PC-3 (cell line): ENCODE data around the gene UBA1. TPM values are rescaled to one million over a fixed set of nuclear protein-coding genes. Genes with fewer than 3 reads are reported as not detected.

Experiments
- ATAC-seq: fragments of 200-7000 bp; cut with Tn5 transposase; 2 replicates; pipeline ENCODE4 v1.9.1; 2020; ENCODE audit warnings: mild to moderate bottlenecking, moderate library complexity
- BruUV-seq: library from RNA; stranded (reverse); fragments of 400-500 nt; replicated peaks from 2 replicates; lab custom pipeline; 2021; lab: Mats Ljungman, UMichigan
- CTCF ChIA-PET: fragments of 300-600 bp; sonication (Branson Sonifier 250); formaldehyde crosslinking; loops from one replicate; lab custom pipeline; 2022; ENCODE audit warnings: antibody characterized with exemption; lab: Charles Lee
- POLR2A ChIA-PET: fragments of 300-600 bp; sonication (Branson Sonifier 250); formaldehyde crosslinking; loops from one replicate; lab custom pipeline; 2022; ENCODE audit warnings: antibody characterized with exemption; ENCODE audit not compliant: unreplicated experiment; lab: Charles Lee
- DNase-seq: peaks from one replicate; pipeline ENCODE4 v3.0.0-alpha.2; 2015
- H2AFZ ChIP-seq: fragments of 300-600 bp; sonication (generic); 2 replicates; pipeline ENCODE4 v1.6.0; 2016; ENCODE audit warnings: antibody characterized with exemption, low read length
- H3F3A ChIP-seq: fragments of 300-600 bp; sonication (generic); one replicate; pipeline ENCODE4 v1.6.0; 2017; ENCODE audit warnings: antibody characterized with exemption, low read length, control low read depth, mild to moderate bottlenecking; ENCODE audit not compliant: unreplicated experiment
- H3K27ac ChIP-seq: fragments of 300-600 bp; sonication (generic); 2 replicates; pipeline ENCODE4 v1.5.1; 2016; ENCODE audit warnings: mild to moderate bottlenecking, low read length
- H3K27me3 ChIP-seq: fragments of 300-600 bp; sonication (generic); 2 replicates; pipeline ENCODE4 v1.6.1; 2016; ENCODE audit warnings: low read length, mixed read lengths
- H3K36me3 ChIP-seq: fragments of 300-600 bp; sonication (generic); 2 replicates; pipeline ENCODE4 v1.6.1; 2016; ENCODE audit warnings: low read depth, mixed run types, low read length, mixed read lengths
- H3K4me1 ChIP-seq: fragments of 300-600 bp; sonication (generic); 2 replicates; pipeline ENCODE4 v1.5.1; 2016; ENCODE audit warnings: low read length; ENCODE audit not compliant: insufficient read depth
- H3K4me2 ChIP-seq: fragments of 300-600 bp; sonication (generic); 2 replicates; pipeline ENCODE4 v1.6.0; 2016; ENCODE audit warnings: low read length
- H3K4me3 ChIP-seq: fragments of 300-600 bp; sonication (generic); 2 replicates; pipeline ENCODE4 v1.5.1; 2016; ENCODE audit warnings: mild to moderate bottlenecking, low read length, mixed read lengths
- H3K79me2 ChIP-seq: fragments of 300-600 bp; sonication (generic); 2 replicates; pipeline ENCODE4 v1.6.1; 2017; ENCODE audit warnings: low read length, mixed read lengths
- H3K9ac ChIP-seq: fragments of 300-600 bp; sonication (generic); 2 replicates; pipeline ENCODE4 v1.6.0; 2016; ENCODE audit warnings: mild to moderate bottlenecking, low read length
- H3K9me2 ChIP-seq: fragments of 300-600 bp; sonication (generic); replicated peaks from 2 replicates; pipeline ENCODE4 v1.6.1; 2016; ENCODE audit warnings: mixed run types, low read length, mixed read lengths
- H3K9me3 ChIP-seq: fragments of 300-600 bp; sonication (generic); 2 replicates; pipeline ENCODE4 v1.6.1; 2016; ENCODE audit warnings: low read length, mixed read lengths
- H4K20me1 ChIP-seq: fragments of 300-600 bp; sonication (generic); 2 replicates; pipeline ENCODE4 v1.6.1; 2016; ENCODE audit warnings: low read length, mixed read lengths
- CTCF ChIP-seq: fragments of 300-600 bp; sonication (generic); conservative IDR thresholded peaks from 2 replicates; pipeline ENCODE4 v1.5.1; 2017; ENCODE audit warnings: antibody characterized with exemption, low read depth, mild to moderate bottlenecking, low read length
- EZH2 ChIP-seq: fragments of 300-600 bp; sonication (generic); IDR thresholded peaks from one replicate; pipeline ENCODE4 v1.6.1; 2017; ENCODE audit warnings: antibody characterized with exemption, mild to moderate bottlenecking, low read length; ENCODE audit not compliant: unreplicated experiment
- EZH2phosphoT487 ChIP-seq: fragments of 300-600 bp; sonication (generic); IDR thresholded peaks from 2 replicates; pipeline ENCODE4 v1.6.1; 2018; ENCODE audit warnings: mild to moderate bottlenecking, antibody characterized with exemption, low read length, borderline replicate concordance
- intact Hi-C: fragments of 100-400 bp; cut with micrococcal nuclease; formaldehyde crosslinking; loops from 2 replicates; pipeline ENCODE4 v1.9.0; 2023
- total RNA-seq: library from RNA; depleted of rRNA; stranded (reverse); fragments of >200 nt; gene quantifications from 2 replicates; pipeline ENCODE4 v1.2.3, GENCODE V29; 2014

Gene UBA1
- total RNA-seq, 1 experiment from 2014 or later, result 282 TPM

- H3F3A ChIP-seq, result peaks cover under 1% of the 10 kb centered on the region
- DNase-seq (no peak), ATAC-seq (no peak)
- H3K9me3 ChIP-seq, result no peaks in the 10 kb centered on the region
- intact Hi-C loops, result no loop called here
- no peaks in the 10 kb centered on the region for H4K20me1 ChIP-seq
- ChIA-PET CTCF (no interaction called here), POLR2A (interaction anchor here (0.5 kb wide), 1 partner anchor 77 kb away, joined by 3 read pairs; no protein-coding TSS in a partner anchor)
- no peak overlapping the region for H3K9ac ChIP-seq
- no TSS peak for BruUV-seq
- H3K4me2 ChIP-seq, result no peak overlapping the region
- no peak overlapping the region for H3K4me3 ChIP-seq
- H3K9me2 ChIP-seq, result no peaks in the 10 kb centered on the region
- H2AFZ ChIP-seq, result no peak overlapping the region
- TF ChIP-seq EZH2phosphoT487 (no peak), EZH2 (no peak), CTCF (no peak)
- no peak overlapping the region for H3K27ac ChIP-seq
- H3K79me2 ChIP-seq, result no peaks in the 10 kb centered on the region
- H3K36me3 ChIP-seq, result peaks cover 85% of the 10 kb centered on the region
- peaks cover 8% of the 10 kb centered on the region for H3K4me1 ChIP-seq
- H3K27me3 ChIP-seq, result no peaks in the 10 kb centered on the region
Observed at GRCh38 chrX:47210661-47211425, 17.2 kb downstream of the UBA1 start.

- intact Hi-C loops, result no loop called here
- CTCF ChIA-PET, result no interaction called here
Observed at GRCh38 chrX:47212381-47213293, 19.0 kb downstream of the UBA1 start.

More at GRCh38 chrX:47212381-47213293, 19.0 kb downstream of the UBA1 start:
- POLR2A ChIA-PET, result no interaction called here
- H3K27ac ChIP-seq, result no peak overlapping the region
- H3K27me3 ChIP-seq, result no peaks in the 10 kb centered on the region
- no peak overlapping the region for H3K4me3 ChIP-seq
- peaks cover 25% of the 10 kb centered on the region for H3K4me1 ChIP-seq
- TF ChIP-seq CTCF (no peak), EZH2phosphoT487 (no peak), EZH2 (no peak)
- H4K20me1 ChIP-seq, result no peaks in the 10 kb centered on the region
- no peak for ATAC-seq
- no peaks in the 10 kb centered on the region for H3K79me2 ChIP-seq
- no peaks in the 10 kb centered on the region for H3K9me3 ChIP-seq
- no peak overlapping the region for H2AFZ ChIP-seq
- peaks cover 73% of the 10 kb centered on the region for H3K36me3 ChIP-seq
- DNase-seq, result no peak
- no peak overlapping the region for H3K9ac ChIP-seq
- peaks cover 16% of the 10 kb centered on the region for H3F3A ChIP-seq
- no peaks in the 10 kb centered on the region for H3K9me2 ChIP-seq
- H3K4me2 ChIP-seq, result no peak overlapping the region
- BruUV-seq, result no TSS peak
